ENCODE measurements around the gene P3H1. TPM values are rescaled to one million over a fixed set of nuclear protein-coding genes. Genes with fewer than 3 reads are reported as not detected.

P3H1 gene
- total and polyA plus RNA-seq, 2 of the 13 experiments (the other 11 are each of a cell fraction or from before 2014, with no cell fraction given) = 64.6 to 120 TPM

GRCh38 chr1:42765832-42766740, 742 bp downstream of the P3H1 start (continued):
- TF ChIP-seq, protein P1, sequence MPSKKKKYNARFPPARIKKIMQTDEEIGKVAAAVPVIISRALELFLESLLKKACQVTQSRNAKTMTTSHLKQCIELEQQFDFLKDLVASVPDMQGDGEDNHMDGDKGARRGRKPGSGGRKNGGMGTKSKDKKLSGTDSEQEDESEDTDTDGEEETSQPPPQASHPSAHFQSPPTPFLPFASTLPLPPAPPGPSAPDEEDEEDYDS (CRISPR knock-in tag; IDR thresholded peaks at IDR 0.05) = peak; percentile 49; the same call in 1 of the 2 replicates
- TF ChIP-seq ZNF207 (IDR thresholded peaks at IDR 0.05; ENCODE audit: borderline replicate concordance) (no peak), BHLHE40 (IDR thresholded peaks at IDR 0.05; ENCODE audit: low read length) (no peak), EEA1 (CRISPR knock-in tag; IDR thresholded peaks at IDR 0.05; ENCODE audit: borderline replicate concordance) (no peak), ZSCAN31 (CRISPR knock-in tag; IDR thresholded peaks at IDR 0.05; ENCODE audit: low read depth) (peak; percentile 22; the same call in 1 of the 2 replicates), KDM6A (CRISPR knock-in tag; IDR thresholded peaks at IDR 0.05; ENCODE audit: low read depth) (no peak), TMF1 (CRISPR knock-in tag; IDR thresholded peaks at IDR 0.05; ENCODE audit: low read depth) (no peak), PRDM4 (CRISPR knock-in tag; IDR thresholded peaks at IDR 0.05; ENCODE audit: borderline replicate concordance) (no peak), ARHGAP35 (CRISPR knock-in tag; IDR thresholded peaks at IDR 0.05; ENCODE audit: borderline replicate concordance) (no peak), ZBTB7A (CRISPR knock-in tag; IDR thresholded peaks at IDR 0.05) (no peak), SALL1 (CRISPR knock-in tag; IDR thresholded peaks at IDR 0.05) (no peak), ZFP37 (CRISPR knock-in tag; IDR thresholded peaks at IDR 0.05; ENCODE audit: borderline replicate concordance) (no peak), ZNF740 (CRISPR knock-in tag; IDR thresholded peaks at IDR 0.05) (peak; percentile 56; the same call in 1 of the 2 replicates), ZNF83 (CRISPR knock-in tag; IDR thresholded peaks at IDR 0.05; ENCODE audit: borderline replicate concordance) (no peak), ZKSCAN1 (IDR thresholded peaks at IDR 0.05; ENCODE audit: low read length) (no peak), ZFP36 (IDR thresholded peaks at IDR 0.05; ENCODE audit: borderline replicate concordance, low read depth, low read length, partially characterized antibody) (no peak), CREB1 (IDR thresholded peaks at IDR 0.05) (peak; percentile 54), CREB1 (CRISPR knock-in tag; IDR thresholded peaks at IDR 0.05) (peak; percentile 38; the same call in 1 of the 2 replicates), TBX2 (CRISPR knock-in tag; IDR thresholded peaks at IDR 0.05; ENCODE audit: borderline replicate concordance) (0 out of 2 replicates have a peak, but pooled peaks have one; percentile 17), ZNF879 (CRISPR knock-in tag; IDR thresholded peaks at IDR 0.05) (no peak), ZNF34 (CRISPR knock-in tag; IDR thresholded peaks at IDR 0.05; ENCODE audit: borderline replicate concordance) (no peak), NFKB2 (CRISPR knock-in tag; IDR thresholded peaks at IDR 0.05; ENCODE audit: borderline replicate concordance) (no peak), ZSCAN29 (CRISPR knock-in tag; conservative IDR thresholded peaks at IDR 0.05) (no peak), NCOR1 (IDR thresholded peaks at IDR 0.05; ENCODE audit: borderline replicate concordance, low read length) (no peak), AGO2 (optimal IDR thresholded peaks at IDR 0.05; ENCODE audit: low read depth, low read length) (peak; percentile 54), ATF1 (CRISPR knock-in tag; IDR thresholded peaks at IDR 0.05) (no peak), ETV5 (CRISPR knock-in tag; IDR thresholded peaks at IDR 0.05; ENCODE audit: borderline replicate concordance) (peak; percentile 68; the same call in 1 of the 2 replicates), KDM5B (CRISPR knock-in tag; IDR thresholded peaks at IDR 0.05; ENCODE audit: borderline replicate concordance) (0 out of 2 replicates have a peak, but pooled peaks have one; percentile 21), SMAD1 (CRISPR knock-in tag; IDR thresholded peaks at IDR 0.05; ENCODE audit: borderline replicate concordance, low read depth) (no peak)

All from HepG2 (cell line).